RKO (cell line): ENCODE data around the gene CPE.
A peak's percentile ranks its signal among the peaks of the same experiment; 100 is the strongest.
"Not testable (repeated sequence)": the region's sequence is repeated elsewhere in the genome, so short reads cannot be mapped to it uniquely, and the experiment has no call there.

Experiments
- DNase-seq: peaks from one replicate; pipeline ENCODE4 v3.0.0-alpha.2; 2016; ENCODE audit warnings: low spot score

CPE gene

GRCh38 chr4:165378745-165379677 is at the start of gene CPE:
Gene CPE (plus strand): TSS chr4:165379008. CDS start chr4:165379222, 214 bp downstream.
- DNase-seq = no peak

GRCh38 chr4:165330071-165330470 is 48.7 kb upstream of the CPE start:
- DNase-seq = no peak

GRCh38 chr4:165330666-165331065 is 48.1 kb upstream of the CPE start:
- DNase-seq = no peak

GRCh38 chr4:165331359-165331758 is 47.4 kb upstream of the CPE start:
- DNase-seq = peak; percentile 74

- no peak for DNase-seq
Measured at GRCh38 chr4:165331823-165332222, 47.0 kb upstream of the CPE start.

- no peak for DNase-seq
Measured at GRCh38 chr4:165332502-165332901, 46.3 kb upstream of the CPE start.

GRCh38 chr4:165335163-165335703 is 43.6 kb upstream of the CPE start:
- DNase-seq = no peak

- DNase-seq = no peak
Measured at GRCh38 chr4:165336743-165337142, 42.1 kb upstream of the CPE start.

GRCh38 chr4:165342340-165342739 is 36.5 kb upstream of the CPE start:
- DNase-seq = not testable (repeated sequence)

- DNase-seq = peak; percentile 23
Measured at GRCh38 chr4:165343353-165344191, 35.2 kb upstream of the CPE start.

- DNase-seq = no peak
Measured at GRCh38 chr4:165345666-165346417, 33.0 kb upstream of the CPE start.

- no peak for DNase-seq
Measured at GRCh38 chr4:165347647-165348569, 30.9 kb upstream of the CPE start.

- no peak for DNase-seq
Measured at GRCh38 chr4:165351359-165352130, 27.3 kb upstream of the CPE start.

GRCh38 chr4:165355900-165356300 is 22.9 kb upstream of the CPE start:
- DNase-seq = peak; percentile 65

GRCh38 chr4:165359506-165359905 is 19.3 kb upstream of the CPE start:
- DNase-seq = no peak

GRCh38 chr4:165360041-165360695 is 18.6 kb upstream of the CPE start:
- no peak for DNase-seq

GRCh38 chr4:165360985-165361670 is 17.7 kb upstream of the CPE start:
- no peak for DNase-seq

- DNase-seq = no peak
Measured at GRCh38 chr4:165361810-165362209, 17.0 kb upstream of the CPE start.
